WERI-Rb-1 (cell line): ENCODE data around the gene NAALADL2.
"Not testable (repeated sequence)": the region's sequence is repeated elsewhere in the genome, so short reads cannot be mapped to it uniquely, and the experiment has no call there.

Experiments used
- DNase-seq: peaks from one replicate; pipeline ENCODE4 v3.0.0-alpha.2; 2020
- H3K27ac ChIP-seq: fragments of 250-450 bp; sonication (Bioruptor Pico); 2 replicates; pipeline ENCODE4 v1.5.1; 2020; ENCODE audit warnings: mild to moderate bottlenecking, moderate library complexity
- H3K27me3 ChIP-seq: fragments of 250-450 bp; sonication (Bioruptor Pico); 2 replicates; pipeline ENCODE4 v1.5.1; 2021; ENCODE audit warnings: mild to moderate bottlenecking, low read depth, moderate library complexity; ENCODE audit not compliant: insufficient read depth, severe bottlenecking
- H3K36me3 ChIP-seq: fragments of 250-450 bp; sonication (Bioruptor Pico); 2 replicates; pipeline ENCODE4 v1.5.1; 2020; ENCODE audit warnings: mild to moderate bottlenecking, moderate library complexity
- H3K4me3 ChIP-seq: 2 replicates; pipeline ENCODE4 v1.5.1; 2011; ENCODE audit warnings: low read depth, mild to moderate bottlenecking, control low read depth, low read length
- H3K9me3 ChIP-seq: fragments of 250-450 bp; sonication (Bioruptor Pico); 2 replicates; pipeline ENCODE4 v1.5.1; 2021; ENCODE audit warnings: mild to moderate bottlenecking, moderate library complexity; ENCODE audit not compliant: severe bottlenecking
- TF ChIP-seq, protein P1 (sequence below): IDR thresholded peaks from 2 replicates; pipeline ENCODE4 v1.5.1; 2011; ENCODE audit warnings: low read depth, mild to moderate bottlenecking, control low read depth, inconsistent platforms, low read length

The NAALADL2 gene

DNA sequence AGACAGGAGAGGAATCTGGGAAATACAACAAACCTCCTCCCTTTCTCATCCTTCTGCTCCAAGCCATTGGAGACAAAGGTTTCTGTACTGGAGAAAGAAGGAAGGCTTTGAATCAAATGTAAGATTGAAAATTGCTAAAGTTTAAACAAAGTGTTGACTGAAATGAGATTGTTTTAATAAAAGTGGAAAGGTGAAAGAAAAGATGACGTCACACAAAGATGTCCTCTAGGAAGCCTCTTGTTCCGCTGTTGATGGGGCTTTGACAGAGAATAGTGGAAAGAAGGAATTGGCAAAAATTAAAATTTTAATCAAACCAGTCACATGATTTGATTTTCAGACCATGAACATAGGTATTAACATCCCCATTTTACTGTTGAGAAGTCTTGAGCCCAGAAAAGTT lies 967.6 kb downstream of the NAALADL2 start:
- Histone ChIP-seq H3K36me3 (no peaks in the 10 kb centered on the region), H3K27ac (no peak overlapping the region), H3K9me3 (no peaks in the 10 kb centered on the region), H3K27me3 (no peaks in the 10 kb centered on the region), H3K4me3 (no peak overlapping the region)
- no peak for DNase-seq
- TF ChIP-seq, protein P1, sequence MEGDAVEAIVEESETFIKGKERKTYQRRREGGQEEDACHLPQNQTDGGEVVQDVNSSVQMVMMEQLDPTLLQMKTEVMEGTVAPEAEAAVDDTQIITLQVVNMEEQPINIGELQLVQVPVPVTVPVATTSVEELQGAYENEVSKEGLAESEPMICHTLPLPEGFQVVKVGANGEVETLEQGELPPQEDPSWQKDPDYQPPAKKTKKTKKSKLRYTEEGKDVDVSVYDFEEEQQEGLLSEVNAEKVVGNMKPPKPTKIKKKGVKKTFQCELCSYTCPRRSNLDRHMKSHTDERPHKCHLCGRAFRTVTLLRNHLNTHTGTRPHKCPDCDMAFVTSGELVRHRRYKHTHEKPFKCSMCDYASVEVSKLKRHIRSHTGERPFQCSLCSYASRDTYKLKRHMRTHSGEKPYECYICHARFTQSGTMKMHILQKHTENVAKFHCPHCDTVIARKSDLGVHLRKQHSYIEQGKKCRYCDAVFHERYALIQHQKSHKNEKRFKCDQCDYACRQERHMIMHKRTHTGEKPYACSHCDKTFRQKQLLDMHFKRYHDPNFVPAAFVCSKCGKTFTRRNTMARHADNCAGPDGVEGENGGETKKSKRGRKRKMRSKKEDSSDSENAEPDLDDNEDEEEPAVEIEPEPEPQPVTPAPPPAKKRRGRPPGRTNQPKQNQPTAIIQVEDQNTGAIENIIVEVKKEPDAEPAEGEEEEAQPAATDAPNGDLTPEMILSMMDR, result no peak

DNA sequence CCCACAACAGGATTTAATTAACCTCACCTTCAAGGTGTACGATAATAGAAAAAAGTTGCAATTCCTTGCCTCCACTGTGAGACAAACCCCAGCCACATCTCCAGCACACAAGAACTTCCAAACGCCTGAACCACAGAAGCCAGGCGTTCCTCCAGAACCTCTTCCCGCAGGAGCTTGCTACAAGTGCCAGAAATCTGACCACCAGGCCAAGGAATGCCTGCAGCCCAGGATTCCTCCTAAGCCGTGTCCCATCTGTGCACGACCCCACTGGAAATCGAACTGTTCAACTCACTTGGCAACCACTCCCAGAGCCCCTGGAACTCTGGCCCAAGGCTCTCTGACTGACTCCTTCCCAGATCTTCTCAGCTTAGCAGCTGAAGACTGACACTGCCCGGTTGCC lies 970.7 kb downstream of the NAALADL2 start:
- H3K9me3 ChIP-seq, H3K27ac ChIP-seq, H3K27me3 ChIP-seq, H3K36me3 ChIP-seq, H3K4me3 ChIP-seq, DNase-seq: not testable (repeated sequence)

DNA sequence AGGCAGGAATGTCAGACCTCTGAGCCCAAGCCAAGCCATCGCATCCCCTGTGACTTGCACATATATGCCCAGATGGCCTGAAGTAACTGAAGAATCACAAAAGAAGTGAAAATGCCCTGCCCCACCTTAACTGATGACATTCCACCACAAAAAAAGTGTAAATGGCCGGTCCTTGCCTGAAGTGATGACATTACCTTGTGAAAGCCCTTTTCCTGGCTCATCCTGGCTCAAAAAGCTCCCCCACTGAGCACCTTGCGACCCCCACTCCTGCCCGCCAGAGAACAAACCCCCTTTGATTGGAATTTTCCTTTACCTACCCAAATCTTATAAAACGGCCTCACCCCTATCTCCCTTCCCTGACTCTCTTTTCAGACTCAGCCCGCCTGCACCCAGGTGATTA lies 976.6 kb downstream of the NAALADL2 start:
- not testable (repeated sequence) for H3K4me3 ChIP-seq, H3K27me3 ChIP-seq, DNase-seq, H3K27ac ChIP-seq, H3K9me3 ChIP-seq, H3K36me3 ChIP-seq

DNA sequence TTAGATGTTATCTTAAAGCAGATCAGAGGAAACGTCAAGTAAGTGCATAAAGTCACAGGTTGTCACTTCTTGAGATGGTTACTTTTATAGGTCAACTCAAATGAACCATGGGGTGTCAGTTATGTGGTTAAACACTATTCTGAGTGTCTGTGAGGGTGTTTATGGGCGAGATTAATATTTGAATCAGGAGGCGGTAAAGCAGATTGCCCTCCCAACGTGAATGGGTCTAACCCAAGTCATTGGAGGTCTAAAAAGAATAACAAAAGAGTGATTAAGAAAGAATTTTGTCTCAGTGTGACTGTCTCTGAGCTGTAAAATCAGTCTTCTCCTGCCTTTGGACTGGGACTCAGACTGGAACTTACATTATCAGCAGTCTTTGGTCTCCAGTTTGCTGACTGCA lies 977.5 kb downstream of the NAALADL2 start:
- no peak overlapping the region for H3K4me3 ChIP-seq
- no peak for DNase-seq
- H3K27me3 ChIP-seq, result no peaks in the 10 kb centered on the region
- TF ChIP-seq, protein P1, result no peak
- H3K36me3 ChIP-seq, result no peaks in the 10 kb centered on the region
- no peaks in the 10 kb centered on the region for H3K9me3 ChIP-seq
- no peak overlapping the region for H3K27ac ChIP-seq

DNA sequence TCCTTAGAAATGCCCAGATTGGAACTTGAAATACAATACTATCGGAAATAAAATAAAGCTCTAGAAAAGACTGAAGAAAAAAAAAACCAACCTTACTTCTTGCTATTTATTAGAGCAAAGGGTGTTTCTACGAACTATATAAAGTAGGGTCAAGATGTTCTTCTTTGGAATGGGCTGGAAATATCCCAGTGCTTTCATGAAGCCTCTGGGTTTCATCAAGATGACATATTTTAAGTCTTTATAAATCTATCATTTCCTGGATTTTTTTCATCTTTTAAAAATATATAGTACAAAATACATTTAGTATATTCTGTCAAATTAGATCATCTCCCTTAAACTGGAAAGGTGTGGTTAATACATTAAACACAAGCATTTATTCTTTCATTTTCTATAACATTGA lies 978.8 kb downstream of the NAALADL2 start:
- no peaks in the 10 kb centered on the region for H3K27me3 ChIP-seq
- no peak overlapping the region for H3K4me3 ChIP-seq
- H3K27ac ChIP-seq, result no peak overlapping the region
- H3K9me3 ChIP-seq, result no peaks in the 10 kb centered on the region
- no peaks in the 10 kb centered on the region for H3K36me3 ChIP-seq
- no peak for DNase-seq
- TF ChIP-seq, protein P1, result no peak

DNA sequence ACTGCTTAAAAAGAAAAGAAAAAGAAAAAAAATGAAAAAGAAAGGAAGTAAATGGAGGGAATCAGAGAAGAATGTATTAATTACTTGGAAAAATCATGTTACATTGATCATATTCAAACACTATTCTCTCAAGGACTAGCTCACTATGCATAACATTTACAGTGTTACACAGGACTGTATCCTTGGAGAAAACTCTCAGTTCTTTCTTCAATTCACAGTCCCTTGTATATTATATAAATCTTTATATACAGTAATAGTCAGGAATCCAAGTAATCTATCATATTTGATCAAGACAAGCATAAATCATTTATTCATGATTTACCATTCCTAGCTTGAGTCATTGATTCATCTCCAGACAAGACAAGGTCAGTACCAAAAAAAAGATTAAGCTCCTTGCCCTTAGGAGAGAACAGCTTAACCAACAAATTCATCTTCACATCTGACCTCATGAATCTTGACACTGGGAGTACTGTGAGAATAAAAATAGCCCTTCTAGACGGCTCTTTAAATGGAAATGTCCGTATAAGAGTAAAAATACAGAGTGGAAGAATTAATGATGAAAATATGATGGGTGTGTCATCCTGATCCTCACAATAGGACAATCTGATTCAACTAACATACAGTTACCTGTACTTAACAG lies 980.4 kb downstream of the NAALADL2 start:
- Histone ChIP-seq H3K4me3 (no peak overlapping the region), H3K9me3 (no peaks in the 10 kb centered on the region), H3K27me3 (no peaks in the 10 kb centered on the region), H3K36me3 (no peaks in the 10 kb centered on the region), H3K27ac (no peak overlapping the region)
- TF ChIP-seq, protein P1, result no peak
- DNase-seq, result no peak

DNA sequence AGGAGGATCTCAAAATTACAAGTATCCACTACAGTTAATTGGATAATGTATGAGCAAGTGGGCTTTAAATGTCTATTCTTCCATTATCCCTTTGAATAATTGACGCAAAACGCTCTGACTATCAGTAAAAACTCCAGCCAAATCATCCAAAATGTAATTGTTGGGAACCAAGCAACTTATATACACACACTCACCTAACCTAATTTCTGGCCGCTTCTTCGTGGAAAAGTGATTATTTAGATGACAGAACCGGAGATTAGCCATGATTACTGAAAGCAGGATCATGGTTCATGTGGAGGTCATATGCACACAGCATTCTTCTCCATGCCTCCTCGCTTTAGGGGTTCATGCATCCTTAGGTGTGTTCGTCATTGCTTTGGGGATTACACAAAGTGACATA lies 992.4 kb downstream of the NAALADL2 start:
- TF ChIP-seq, protein P1, result no peak
- H3K4me3 ChIP-seq, result no peak overlapping the region; the same call in 1 of the 2 replicates
- peak; percentile 73 for DNase-seq

More for the DNA sequence above, 992.4 kb downstream of the NAALADL2 start:
- no peaks in the 10 kb centered on the region for H3K9me3 ChIP-seq
- no peaks in the 10 kb centered on the region for H3K36me3 ChIP-seq
- H3K27me3 ChIP-seq, result no peaks in the 10 kb centered on the region
- H3K27ac ChIP-seq, result no peak overlapping the region
